GM21367 (cell line): ENCODE data around the gene POMGNT2.
"Not testable (repeated sequence)": the region's sequence is repeated elsewhere in the genome, so short reads cannot be mapped to it uniquely, and the experiment has no call there.

Experiments used
- ATAC-seq: cut with Tn5 transposase; IDR thresholded peaks from one replicate; pipeline ENCODE4 v1.9.1; 2021; ENCODE audit not compliant: unreplicated experiment

Gene POMGNT2

DNA sequence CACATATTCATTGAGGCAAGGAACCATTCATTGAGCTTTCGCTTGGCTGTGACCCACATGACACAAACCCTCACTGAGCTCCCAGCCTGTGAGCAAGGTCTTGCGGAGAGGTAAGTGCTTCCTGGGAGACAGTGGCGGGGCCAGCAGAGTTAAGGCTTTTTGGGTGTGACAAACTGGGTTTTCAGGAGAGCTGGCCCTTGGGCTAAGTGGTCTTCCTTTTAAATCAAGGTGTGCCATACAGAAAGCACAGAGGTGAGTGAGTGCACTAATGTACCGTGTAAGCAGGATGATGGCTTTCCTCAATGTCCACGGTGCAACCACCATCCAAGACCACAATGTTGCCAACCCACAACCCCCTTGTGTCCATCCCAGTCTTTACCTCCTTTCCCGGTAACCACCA is 28.6 kb downstream of the POMGNT2 start:
- no peak for ATAC-seq

DNA sequence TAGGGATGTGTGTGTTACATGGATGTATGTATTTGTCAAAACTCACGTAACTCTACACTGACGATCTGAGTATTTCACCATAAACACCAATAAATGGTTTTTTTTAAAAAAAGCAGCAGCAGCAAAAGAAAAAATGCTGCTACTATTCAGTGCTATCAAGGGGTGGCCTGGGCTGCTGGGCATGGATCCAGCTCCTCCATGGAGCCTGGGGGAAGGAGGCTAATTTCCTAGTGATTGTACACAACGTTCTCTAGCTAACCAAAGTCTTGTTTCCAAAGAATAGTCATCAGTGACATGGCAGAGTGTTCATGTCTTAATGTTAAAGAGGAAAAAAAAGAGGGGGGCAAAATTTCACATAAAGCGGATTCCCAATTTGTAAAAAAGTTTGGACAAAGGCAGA is 29.0 kb downstream of the POMGNT2 start:
- no peak for ATAC-seq

DNA sequence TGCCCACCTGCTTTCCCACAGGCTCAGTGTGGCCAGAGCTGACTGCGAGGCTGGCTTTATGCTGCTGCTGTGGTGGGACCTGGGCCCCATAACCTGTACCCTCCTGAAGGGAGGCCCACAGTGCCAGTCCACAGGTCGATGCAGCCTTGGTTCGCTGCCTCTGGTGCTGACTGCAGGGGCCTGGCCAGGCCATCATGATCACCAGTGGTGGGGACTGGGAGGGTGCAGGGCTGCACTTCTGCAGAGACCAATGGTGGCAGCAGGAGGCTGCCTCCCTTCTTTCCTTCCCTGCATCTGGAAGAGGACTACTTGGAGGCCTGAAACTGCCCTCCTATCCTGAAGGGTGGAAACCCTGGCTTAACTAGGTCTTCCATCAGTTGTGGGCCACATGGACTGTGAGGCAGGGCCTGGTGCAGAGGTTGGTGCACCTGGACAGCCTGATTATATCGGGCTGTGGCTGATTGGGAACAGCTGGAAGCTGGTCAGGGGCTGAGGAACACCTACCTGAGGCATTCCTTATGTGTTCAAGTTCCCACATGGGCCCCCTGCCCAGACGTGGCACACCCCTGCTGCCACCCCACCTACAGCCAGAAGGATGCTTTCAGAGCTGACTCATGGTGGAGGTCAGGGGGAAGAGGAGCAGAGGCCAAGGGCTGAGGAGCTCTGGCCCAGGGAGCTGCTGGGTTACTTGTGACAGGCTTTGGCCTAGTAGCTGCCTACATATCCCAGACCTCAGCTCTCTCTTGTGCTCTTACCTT is 29.8 kb downstream of the POMGNT2 start:
- no peak for ATAC-seq

DNA sequence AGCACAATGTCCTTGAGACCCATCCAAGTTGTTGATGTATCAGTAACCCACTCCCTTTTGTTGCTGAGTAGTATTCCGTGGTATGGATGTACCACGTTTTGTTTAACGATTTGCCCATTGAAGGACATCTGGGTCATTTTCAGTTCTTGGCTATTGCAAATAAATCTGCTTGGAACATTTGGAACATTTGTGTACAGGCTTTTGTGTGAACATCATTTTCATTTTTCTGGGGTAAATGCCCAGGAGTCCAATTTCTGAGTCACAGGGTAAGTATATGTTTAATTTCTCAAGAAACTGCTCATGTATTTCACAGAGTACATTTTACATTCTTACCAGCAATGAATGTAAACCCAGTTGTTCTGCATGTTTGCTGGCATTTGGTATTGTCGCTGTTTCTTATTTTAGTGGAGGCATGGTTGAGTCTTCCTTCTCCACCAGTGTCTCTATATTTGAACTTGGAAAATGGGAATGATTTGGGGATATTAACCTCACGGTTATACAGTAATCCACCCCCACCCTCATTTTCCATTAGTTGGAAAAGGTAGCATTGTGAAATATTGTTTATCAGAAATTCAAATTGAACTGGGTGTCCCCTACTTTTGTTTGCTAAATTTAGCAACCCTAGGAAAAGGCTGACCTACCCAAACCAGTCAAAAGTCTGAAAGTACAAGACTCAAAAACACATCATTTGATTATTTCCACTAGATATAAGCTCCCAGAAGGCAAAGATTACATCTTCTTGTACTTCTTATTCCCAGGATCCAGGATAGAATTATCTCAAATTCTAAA is 30.8 kb downstream of the POMGNT2 start:
- no peak for ATAC-seq

DNA sequence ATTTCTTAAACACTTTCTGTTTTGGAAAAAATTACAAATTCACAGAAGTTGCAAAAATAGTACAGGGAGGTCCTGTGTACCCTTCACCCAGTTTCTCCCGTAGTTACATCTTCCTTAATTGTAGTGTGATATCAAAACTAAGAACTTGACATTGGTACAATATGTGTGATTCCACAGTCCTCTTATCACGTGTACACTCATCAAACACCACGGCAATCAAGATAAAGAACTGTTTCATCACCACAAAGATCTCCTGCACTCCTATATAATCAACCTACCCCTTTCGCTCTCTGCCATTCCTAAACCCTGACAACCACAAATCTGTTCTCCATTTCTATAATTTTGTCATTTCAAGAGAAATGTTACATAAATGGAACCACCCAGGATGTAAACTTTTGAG is 31.4 kb downstream of the POMGNT2 start:
- ATAC-seq: no peak

DNA sequence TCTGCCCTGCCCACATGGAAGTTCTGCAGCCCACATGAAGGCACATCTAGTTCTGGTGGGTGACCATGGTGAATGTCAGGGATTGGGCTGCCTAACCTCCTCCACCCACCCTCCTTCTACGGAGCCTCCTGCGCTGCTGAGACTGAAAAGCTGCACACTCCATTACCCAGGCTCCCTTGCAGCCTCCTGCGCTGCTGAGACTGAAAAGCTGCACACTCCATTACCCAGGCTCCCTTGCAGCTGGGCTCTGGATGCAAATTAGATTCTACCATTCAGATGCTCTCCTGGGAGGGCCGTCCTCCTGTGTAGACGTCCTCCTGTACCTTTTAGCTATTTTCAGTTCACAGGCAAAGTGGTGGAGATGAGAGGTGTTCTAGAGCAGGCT is 32.1 kb downstream of the POMGNT2 start:
- ATAC-seq: no peak

DNA sequence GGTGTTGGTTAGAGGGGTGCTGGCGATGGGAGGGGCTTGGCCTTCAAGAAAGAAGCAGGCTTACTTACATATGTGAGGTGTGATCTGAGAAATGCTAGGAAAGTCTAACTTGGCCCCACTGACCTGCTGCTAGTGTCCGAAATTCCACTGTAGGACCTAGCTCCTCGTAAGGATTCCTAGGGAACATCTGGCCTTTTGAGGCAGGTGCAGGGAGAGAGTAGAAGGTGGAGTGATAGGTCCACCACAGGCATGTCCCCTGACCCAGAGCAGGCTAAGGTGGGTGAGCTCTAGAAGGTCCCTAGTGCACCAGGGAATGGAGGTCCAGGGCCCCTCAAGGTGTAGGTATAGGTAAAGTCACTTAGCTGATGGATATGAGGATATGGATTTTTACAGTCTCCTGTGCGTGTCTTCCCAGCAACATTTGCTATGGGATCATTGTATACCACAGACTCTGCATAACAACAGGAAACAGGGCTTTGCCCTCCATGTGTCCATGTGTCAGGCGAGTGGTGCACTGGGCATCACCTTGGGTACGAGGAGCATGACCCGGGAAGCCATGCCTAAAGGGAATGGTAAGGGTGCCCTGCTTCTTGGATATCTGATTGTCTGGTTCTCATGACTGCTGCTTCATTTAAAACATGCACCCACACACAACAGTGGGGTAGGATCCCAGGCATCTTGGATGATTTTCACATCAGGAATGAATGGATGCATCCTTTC is 32.6 kb downstream of the POMGNT2 start:
- no peak for ATAC-seq

DNA sequence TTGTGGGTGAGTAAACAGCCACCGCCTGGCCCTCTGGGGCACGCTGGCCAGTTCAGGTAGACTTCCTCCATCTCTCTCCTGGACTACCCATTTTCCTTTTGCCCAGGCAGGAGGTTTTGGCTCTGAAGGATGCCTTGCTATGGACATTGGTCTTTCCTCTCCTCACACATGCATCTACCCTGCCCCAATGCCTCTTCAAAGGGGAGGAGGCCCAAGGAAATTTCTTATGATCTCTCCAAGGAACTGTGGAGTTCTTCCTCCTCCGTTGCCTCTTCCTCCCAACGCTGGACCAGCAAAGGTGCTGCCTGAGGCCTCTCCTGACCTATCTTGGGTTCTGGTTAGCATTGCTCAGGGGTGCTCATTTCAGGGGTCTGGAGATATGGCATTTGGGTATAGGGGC is 33.5 kb downstream of the POMGNT2 start:
- ATAC-seq: no peak

DNA sequence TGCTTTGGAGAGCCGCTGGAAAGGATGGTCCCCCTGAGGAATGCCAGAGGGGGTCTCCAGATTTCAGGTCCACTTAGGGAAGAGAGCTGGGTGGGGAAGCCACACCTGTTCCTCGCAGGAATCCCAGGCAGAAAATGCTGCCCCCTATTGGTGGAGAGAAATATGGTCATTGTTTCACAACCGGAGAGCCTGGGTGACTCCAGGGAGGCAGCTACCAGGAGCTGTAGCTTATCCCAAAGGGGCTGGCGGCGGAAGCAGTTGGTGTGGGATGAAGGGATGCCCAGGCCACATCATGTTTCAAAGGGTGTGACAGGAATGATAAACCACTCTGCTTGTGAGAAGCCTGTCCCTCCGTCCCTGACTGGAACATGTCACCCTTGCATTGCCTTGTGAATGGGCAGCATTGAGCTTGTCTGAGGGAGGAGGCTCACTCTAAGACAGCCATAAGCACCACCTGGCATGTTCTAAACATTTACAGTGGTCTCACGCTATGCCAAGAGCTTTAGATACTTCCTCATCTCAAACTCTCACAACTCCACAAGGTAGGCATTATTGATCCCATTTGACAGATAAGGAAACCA is 34.5 kb downstream of the POMGNT2 start:
- ATAC-seq: no peak

DNA sequence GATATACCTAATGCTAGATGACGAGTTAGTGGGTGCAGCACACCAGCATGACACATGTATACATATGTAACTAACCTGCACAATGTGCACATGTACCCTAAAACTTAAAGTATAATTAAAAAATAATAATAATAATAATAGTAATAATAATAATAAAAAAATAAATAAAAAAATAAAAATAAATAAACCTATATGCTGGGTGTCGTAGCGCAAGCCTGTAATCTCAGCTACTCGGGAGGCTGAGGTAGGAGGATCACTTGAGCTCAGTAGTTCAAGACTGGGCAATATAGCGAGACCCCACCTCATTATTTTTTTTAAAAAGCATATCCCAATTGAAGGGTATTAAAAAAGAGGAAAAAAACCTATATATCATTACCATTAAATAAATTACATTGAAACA is 35.2 kb downstream of the POMGNT2 start:
- not testable (repeated sequence) for ATAC-seq

DNA sequence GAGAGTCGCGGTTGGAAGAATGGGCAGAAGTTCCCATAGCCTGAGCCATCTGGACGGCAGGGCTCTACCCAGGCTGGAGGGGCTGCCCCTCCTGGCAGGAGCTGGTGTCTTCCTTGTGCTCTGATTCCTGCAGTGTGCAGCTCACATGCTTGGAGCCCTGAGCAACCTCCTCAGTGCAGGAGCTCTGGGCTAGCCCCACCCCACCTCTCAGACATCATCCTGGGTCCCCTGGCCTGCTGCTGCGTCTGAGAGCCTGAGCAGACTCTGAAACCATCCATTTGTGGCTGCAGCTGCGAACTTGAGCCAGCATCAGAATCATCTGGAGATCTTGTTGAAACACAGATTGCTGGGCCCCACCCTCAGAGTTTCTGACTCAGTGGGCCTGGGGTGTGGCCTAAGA is 42.8 kb downstream of the POMGNT2 start:
- ATAC-seq: no peak

DNA sequence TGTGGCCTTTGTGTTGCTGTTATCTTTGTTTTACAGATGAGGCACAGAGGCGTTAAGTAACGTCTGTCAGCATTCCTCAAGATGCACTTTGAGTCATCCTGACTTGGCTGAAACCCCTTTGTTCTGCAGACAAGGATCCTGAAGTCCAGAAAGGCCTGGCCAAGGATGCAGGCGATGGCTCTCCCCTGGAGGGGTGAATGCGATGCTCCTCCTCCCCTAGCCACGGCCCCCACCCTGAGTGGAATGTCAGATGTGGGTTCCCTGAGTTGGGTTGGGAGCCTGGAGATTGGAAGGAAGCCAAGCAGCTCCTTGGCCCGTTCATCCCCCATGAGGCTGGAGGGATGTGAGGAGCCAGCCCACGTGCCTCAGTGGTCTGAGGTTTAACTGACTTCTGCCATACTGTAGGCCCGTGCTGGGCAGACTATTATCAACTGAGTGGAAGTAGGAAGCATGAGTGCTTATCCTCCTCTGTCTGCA is 43.3 kb downstream of the POMGNT2 start:
- no peak for ATAC-seq

DNA sequence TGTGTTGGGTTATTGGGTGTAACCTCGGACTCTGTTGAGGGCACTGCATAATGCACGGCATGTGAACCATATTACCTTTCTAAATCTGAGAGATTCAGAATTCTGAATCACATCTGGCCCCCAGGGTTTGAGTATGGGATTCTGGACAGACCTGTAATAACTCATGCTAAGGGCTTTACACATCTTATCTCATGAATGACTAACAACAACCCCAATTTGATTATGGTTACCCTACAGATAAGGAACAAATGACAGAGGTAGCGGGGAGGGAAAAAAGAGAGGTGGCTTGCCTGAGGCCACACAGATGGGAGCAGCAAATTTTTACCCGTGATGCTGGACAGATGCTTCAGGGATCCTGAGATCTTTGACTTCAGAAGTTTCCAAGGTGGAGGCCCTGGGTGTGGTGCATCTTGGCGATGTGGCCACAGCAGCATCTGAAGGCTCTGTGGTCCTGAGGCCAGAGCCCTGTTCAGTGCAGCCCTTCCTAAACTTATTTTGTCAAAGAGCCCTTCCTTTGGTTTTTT is 43.8 kb downstream of the POMGNT2 start:
- ATAC-seq: no peak

DNA sequence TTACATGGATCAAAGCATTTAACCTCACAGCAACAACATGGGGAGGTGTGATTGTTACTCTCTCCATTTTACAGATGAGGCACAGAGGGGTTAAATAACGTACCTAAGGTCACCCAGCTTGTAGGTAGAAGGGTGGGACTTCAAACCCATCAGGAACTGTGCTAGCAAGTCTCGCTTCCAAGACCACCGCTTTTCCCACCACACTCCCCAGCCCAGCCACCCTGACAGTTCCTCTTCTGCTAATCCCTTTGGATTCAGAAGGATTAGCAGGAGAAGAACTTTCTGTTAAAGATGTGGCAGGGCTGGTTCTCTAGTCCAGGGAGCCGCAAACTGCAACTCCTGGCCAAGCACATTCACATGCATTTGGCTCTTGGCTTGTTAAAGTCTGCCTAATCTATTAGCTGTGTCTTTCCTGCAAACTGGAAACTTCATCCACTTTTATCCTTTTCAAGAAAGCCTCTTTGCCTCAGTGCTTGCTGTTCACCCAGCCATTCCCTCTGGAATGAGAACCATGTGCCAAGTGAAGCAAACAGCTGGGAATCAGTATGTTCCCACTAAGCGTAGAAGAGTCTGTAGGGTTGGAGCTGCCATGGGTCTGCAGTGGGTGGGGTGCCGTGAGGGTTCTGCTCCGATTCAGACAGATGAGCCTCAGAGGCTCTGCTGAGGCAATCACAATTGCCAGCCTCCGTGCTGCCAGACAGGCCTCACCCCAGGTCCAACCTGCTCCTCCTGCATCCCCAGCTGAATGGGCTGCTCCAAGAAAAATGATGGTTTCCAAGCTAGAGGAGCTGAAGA is 44.6 kb downstream of the POMGNT2 start:
- ATAC-seq: no peak

DNA sequence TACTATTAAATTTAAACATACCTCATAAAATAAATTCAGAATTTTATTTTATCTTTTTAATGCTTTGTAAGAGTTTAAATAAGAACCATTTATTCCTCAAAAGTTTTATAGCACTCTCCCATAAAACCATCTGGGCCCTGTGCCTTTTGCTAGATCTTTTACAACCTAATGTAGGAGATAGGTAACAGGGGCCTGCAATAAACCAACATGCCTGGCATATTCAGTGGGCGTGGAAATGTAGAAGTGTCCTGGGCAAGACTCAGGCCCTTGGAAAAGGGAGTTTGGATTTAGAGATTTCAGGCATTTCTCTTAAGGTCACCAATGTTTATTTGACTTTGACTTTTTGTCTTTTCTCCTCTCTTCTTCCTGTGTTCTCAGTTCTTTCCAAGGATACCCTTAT is 46.4 kb downstream of the POMGNT2 start:
- ATAC-seq: no peak

DNA sequence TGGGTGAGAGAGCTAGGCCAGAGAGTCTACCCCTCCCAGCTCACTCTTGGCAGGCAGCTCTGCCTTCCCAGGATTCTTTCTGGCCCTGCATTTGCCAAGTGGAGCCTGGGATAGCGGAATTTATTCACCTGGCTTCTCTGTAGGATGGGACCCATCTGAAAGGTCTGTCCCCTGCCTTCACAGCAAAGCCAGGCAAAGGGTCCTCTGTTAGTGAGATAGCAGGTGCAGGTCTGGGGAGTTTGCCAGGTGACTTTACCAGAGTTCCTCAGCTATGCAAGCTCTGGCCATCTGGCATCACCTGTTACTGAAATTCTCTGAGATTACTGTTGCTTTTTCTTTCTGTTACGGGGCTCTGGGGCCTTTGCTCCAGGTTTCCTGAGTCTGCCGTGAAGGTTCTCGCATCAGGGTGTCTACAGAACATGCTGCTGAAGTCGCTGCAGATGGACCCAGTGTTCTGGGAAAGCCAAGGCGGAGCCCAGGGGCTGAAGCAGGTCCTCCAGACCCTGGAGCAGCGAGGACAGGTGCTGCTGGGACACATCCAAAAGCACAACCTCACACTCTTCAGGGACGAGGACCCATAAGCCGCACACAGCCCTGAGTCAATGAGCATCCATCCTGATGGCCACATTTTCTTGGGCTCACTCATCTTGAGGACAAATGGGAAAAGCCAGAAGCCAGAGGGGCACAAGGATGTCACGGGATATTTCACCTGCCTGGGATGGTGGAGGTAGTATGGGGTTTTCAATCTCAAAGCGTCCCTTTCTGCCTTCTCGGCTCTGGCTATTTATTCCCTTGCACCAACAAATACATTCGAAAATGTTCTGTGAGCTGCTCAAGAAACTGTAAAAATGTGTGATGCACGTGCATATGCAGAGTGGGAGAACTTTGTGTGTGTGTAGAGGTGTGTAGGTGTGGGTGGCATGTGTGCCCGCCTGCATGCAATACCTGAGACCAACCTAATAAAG is 49.8 kb downstream of the POMGNT2 start:
- no peak for ATAC-seq

DNA sequence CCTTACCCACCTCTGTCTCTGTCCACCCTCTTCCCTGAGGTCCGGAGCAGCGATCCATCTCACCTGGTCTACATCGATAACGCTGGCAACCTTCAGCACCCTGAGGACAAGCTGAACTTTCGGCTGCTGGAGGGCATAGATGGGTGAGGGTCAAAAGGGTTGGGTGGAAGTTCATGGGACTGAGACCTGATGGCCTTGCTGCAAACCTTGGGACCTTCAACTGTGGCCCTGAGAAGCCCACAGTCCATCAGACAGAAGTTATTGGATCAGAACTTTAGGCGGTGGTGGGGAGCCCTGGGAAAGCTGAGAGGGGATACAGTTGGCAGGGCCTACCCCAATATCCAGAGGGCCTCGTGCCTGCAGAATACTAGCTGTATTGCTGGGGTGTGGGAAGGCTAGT is 50.5 kb downstream of the POMGNT2 start:
- no peak for ATAC-seq

DNA sequence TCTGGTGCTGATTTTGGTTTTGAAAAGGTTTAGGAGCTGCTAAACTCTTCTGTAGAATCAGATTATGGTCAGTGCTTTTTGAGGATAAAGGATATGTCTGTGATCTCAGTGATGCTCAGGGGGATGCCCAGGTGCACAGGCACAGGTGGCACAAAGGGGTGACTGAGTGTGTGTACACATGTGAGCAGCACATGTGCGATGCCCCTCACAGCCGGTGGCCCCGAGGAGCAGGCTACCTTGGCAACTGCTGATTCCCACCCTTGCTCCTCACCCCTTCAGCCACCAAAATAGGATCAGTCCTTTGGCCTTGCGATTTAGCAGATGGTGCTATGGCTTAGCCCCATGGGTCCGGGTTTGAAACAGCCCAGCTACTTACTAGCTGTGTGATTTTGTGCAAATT is 51.1 kb downstream of the POMGNT2 start:
- ATAC-seq: no peak

DNA sequence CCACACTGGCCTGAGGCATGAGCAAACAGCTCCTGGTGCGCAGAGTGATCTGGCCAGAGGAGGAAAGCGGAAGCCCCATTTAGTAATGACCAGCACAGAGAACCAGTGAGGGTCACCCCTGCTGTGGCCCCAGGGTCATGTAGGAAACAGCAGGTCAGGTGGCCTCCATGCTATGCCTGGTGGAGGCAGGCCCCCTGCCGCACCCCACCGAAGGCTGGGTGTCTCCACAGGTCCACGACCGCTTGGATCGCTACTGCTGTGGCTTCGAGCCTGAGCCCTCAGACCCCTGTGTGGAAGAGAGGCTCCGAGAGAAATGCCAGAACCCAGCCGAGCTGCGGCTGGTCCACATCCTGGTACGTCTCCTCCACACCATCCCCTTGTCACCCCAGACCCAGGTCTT is 52.6 kb downstream of the POMGNT2 start:
- ATAC-seq: no peak
